HS-5 (cell line): ENCODE results near the gene DNAH17.

Source experiments
- DNase-seq: peaks from one replicate; pipeline ENCODE4 v3.0.0-alpha.2; 2012; ENCODE audit warnings: low read depth

Gene DNAH17

GRCh38 chr17:78605886-78606285 lies 28.7 kb upstream of the DNAH17 start:
- DNase-seq: no peak

DNA sequence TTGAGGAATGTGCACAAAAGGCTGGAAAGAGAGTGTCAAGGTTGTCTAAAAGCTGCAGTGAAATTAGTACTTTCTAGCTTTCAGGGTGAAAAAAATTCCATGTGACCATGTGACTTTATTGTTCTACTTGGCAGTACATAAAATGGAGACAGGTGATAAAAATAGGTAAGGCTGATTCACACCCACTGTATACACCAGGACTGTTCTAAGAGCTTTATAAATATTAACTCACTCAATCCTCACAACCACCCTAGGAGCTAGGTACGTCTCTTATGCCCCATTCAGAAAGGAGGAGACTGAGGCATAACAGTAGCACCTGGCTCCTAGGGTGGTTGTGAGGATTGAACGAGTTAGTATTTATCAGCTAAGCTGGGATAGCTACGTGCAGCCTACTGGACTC lies 28.2 kb upstream of the DNAH17 start:
- DNase-seq: no peak

- DNase-seq: no peak
Measured at GRCh38 chr17:78602246-78602645, 25.1 kb upstream of the DNAH17 start.

- DNase-seq: no peak
Measured at GRCh38 chr17:78601577-78602190, 24.5 kb upstream of the DNAH17 start.

DNA sequence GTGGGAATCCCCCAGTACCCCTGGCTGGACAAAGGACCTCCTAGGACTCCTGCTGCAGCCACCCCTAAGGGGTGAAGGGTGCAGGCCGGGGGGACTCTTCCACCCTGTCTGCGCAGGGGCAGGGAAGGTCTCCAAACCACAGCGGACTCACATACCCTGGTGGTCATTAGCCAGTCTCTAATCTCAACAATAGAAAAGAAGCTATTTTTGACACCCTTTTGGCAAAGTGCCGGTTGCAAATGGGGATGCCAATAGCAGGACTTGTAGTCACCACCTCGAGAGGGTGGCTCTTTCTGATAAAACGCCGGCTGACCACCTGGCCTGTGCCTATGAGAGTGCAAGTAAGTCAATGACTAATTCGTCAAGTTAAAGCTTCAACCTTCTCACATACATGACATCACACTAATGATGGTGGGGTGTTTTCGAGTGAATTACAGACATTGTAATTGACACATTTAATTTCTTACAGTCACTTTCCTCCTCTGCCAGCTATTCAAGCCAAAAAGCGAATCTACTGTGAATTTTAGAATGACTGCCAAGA lies 23.1 kb upstream of the DNAH17 start:
- no peak for DNase-seq

DNA sequence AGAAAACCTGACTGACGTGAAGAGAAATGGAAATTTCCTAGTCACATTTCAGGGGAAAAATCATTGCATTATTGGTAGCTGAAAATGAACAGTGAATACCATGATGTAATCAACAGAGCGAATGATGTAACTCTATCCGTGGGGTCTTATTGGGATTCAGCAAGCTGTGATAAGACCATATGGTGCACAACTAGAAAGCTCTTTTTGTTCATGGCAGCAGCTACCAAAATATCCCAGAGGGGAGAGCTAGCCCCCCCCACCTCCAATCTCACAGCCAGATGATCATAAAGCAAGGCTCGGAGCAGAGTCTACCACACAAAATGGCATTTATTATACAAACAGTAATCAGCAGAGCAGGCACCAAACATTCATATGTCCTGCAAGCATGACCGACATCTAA lies 22.2 kb upstream of the DNAH17 start:
- DNase-seq: no peak

- no peak for DNase-seq
Measured at GRCh38 chr17:78598013-78598471, 20.8 kb upstream of the DNAH17 start.

DNA sequence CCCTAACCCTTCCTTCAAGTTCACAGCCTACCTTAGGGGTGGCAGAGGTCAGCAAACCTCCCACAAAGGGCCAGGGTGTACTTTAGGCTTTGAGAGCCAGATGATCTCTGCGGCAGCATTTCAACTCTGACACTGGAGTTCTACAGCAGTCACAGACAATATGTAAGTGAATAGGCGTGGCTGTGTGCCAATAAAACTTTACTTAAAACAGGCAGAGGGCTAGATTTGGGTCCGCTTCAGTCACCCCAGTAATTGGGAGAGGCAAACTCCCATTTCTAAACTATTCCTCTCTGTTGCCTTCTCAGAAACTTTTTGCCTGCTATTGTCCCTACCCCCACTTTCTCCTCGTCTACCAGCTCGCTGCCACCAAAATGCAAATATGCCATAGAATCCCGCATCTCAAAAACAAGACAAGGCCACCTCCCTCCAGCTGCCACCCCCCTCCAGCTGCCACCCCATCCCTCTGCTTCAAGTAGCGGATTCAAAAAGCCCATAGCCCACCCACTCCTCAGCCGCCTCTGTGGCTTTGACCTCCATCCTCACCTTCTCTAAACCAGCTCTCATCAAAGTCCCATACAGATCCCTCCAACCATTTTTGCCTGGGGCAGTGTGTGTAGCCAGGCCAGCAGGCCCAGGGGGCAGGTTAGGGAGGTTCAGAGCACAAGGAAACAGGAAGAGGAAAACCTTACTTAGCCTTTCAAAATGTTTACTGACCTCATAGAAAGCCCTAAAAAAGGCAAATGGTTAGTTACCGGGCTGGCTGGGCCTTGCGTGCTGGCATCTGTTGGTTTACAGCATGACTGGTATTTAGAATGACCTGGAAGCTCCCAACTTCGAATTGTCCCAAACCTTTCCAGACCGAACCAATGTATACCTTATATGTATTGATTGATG lies 19.9 kb upstream of the DNAH17 start:
- DNase-seq: no peak

- no peak for DNase-seq
Measured at GRCh38 chr17:78595135-78595810, 18.1 kb upstream of the DNAH17 start.

DNA sequence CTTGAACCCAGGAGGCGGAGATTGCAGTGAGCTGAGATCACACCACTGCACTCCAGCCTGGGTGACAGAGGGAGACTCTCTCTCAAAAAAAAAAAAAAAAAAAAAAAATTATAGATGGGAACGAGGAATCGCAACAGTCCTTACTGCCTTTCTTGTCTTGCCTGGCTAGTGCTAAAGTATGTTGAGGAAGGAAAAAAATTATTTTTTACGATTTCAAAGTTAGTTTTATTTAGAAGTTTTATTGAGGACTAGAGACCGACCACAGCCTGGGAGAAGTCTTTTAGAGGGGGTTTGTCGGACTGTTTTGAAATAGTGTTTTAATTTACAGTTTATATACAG lies 15.8 kb upstream of the DNAH17 start:
- DNase-seq: no peak

- DNase-seq: no peak
Measured at GRCh38 chr17:78591263-78591671, 14.1 kb upstream of the DNAH17 start.

- no peak for DNase-seq
Measured at GRCh38 chr17:78589885-78590284, 12.7 kb upstream of the DNAH17 start.

DNA sequence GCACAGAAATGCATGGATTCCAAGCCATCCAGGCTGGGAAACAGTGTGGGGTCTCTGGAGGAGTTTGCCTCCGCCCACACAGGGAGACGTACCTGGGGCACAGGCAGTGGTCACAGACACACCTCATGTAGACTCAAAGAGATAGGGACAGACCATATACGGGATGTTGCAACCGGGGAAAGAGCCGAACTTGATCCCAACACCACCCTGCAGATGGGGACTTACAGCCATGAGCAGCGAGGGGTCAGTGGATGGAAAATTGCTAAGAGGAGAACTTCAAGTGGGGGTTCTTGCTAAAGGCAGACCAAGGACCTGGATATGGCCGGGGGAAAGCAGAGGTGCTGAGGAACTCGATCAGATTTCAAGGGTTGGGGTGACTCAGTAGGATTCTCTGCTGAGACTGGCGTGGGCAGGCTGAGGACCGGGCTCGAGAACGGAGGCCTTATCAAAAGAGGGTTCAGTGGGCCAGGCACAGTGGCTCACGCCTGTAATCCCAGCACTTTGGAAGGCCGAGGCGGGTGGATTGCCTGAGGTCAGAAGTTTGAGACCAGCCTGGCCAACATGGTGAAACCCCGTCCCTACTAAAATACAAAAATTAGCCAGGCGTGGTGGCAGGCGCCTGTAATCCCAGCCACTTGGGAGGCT lies 12.0 kb upstream of the DNAH17 start:
- no peak for DNase-seq

DNA sequence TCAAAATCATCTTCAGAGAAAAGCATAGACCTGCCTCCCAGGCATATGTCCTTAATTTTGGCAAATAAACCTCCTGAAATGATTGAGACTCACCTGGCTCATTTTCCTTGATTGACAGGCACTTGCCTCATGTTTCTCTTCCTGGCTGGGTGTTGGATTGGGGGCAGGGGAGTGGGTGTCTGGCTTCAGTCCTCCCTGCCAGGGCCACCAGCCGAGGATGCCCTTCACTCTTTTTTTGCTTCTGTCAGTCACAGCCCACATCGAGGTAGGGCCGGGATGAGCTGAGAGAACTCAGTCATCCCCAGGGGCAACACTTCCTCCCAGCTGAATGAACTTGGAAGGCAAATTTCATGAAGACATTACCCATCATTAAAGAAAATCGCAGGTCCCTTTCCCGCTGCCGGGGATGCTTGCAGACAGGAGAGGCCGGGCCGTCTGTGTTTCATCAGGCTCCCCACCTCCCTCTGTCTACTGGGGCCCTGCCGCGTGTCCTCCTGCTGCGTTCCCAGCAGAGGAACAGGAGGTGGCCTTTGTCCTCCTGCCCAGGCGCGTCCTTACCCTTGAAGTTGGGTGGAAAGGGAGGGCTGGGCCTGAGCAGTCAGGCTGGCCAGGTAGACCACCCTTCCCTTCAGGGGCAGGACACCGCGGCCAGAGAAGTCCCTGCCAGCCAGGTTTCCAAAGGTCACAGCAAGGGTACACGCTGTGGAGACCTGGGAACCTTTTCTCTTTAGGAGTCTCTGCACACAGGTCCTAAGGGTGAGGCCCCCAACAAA lies 11.2 kb upstream of the DNAH17 start:
- DNase-seq: no peak

- no peak for DNase-seq
Measured at GRCh38 chr17:78585006-78585630, 7.9 kb upstream of the DNAH17 start.

DNA sequence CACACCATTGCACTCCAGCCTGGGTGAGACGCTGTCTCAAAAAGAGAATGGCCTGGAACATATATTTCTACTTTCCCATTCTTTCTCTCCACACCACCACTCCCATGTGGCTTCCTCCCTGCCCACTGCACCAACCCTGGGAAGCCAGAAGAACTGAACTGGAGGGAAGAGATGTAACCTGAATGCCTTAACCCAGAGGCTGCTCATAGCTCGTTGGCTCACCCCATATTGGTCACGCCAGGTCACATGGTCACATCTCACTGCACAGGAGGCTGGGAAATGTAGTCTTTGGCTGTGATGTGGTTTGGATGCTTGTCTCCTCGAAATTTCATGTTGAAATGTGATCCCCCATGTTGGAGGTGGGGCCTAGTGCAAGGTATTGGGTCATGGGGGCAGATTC lies 5.9 kb upstream of the DNAH17 start:
- DNase-seq: no peak

DNA sequence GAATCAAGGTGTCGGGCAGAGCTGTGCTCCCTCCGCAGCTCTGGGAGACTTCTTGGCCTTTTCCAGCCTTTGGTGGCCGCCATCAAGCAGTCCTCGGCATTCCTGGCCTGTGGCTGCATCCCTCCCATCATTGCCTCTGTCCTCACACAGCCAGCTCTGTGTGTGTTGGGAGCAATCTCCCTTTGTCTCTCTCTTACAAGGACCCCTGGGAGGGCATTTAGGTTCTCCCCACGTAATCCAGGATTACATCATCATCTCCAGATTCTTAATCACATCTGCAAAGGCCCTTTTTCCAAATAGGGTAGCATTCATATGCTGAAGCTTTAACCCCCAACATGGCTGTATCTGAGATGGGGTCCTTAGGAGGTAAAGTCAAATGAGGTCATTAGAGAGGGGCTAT lies 4.1 kb upstream of the DNAH17 start:
- no peak for DNase-seq

DNA sequence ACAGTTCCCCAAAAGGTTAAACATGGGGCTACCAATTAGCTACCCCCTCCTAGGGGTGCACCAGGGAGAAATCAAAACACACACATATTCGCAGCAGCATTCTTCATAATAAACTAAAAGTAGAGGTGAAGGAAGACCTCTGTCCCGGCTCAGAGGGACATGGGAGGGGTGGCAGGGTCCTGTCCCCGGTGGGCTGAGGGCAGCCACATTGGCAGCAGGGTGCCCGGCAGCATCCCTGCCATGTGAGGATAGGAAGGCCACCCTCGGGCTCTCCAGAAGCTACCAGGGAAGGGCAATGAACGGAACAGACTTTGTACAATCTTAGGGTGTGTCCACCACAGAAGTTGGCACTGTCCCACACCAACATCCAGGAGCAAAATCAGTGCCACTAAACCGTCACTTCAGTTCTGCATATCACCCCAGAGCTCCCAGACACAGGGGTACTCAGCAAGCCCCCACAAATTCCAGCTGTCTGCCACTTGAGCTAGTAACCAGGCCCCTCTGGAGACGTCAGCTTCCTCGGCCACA lies 3.1 kb upstream of the DNAH17 start:
- DNase-seq: no peak

- no peak for DNase-seq
Measured at GRCh38 chr17:78576389-78577112, 645 bp downstream of the DNAH17 start.

DNA sequence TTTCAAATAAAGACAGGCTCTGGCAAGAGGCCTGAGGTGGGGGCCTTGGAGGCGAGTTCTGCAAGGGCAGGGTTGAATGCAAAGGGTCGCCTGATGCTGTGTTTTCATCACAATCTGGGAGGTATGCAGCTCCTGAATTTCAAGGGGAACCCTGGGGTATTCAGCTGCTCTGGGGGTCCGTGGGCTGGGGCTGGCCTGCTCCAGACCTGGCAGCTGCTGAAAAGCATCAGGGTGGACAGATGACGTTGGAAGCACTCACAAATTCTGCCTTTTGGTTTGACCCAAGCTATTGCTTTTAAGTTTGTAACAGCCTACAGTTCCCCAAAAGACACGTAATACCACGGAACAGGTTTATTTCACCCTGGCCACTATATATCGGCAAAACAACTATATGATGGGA lies 1.3 kb downstream of the DNAH17 start:
- DNase-seq: no peak
